Neural cell (in vitro differentiated cells): Measurements from ENCODE around the gene ALDH1A1.

ENCODE experiments used
- CTCF ChIP-seq: fragments of 450-650 bp; IDR thresholded peaks from 2 replicates; pipeline ENCODE4 v1.5.1; 2014; ENCODE audit warnings: antibody characterized with exemption, mild to moderate bottlenecking, moderate library complexity; ENCODE audit not compliant: poor library complexity, severe bottlenecking
- EP300 ChIP-seq: fragments of 450-650 bp; conservative IDR thresholded peaks from 2 replicates; pipeline ENCODE4 v1.6.1; 2014; ENCODE audit warnings: antibody characterized with exemption, mild to moderate bottlenecking, moderate library complexity; ENCODE audit not compliant: poor library complexity, severe bottlenecking
- EZH2 ChIP-seq: fragments of 200-600, 300-800 bp; shearing (Covaris generic), sonication (generic); IDR thresholded peaks from 2 replicates; pipeline ENCODE4 v1.6.1; 2014; ENCODE audit warnings: antibody characterized with exemption, low read length, borderline replicate concordance, mild to moderate bottlenecking; ENCODE audit not compliant: insufficient read depth, poor library complexity, severe bottlenecking
- POLR2AphosphoS5 ChIP-seq: IDR thresholded peaks from 2 replicates; pipeline ENCODE4 v1.6.1; 2012
- RAD21 ChIP-seq: fragments of 450-650 bp; conservative IDR thresholded peaks from 2 replicates; pipeline ENCODE4 v1.6.1; 2014; ENCODE audit warnings: antibody characterized with exemption, mild to moderate bottlenecking, moderate library complexity
- REST ChIP-seq: IDR thresholded peaks from 2 replicates; pipeline ENCODE4 v1.6.1; 2012; ENCODE audit warnings: borderline replicate concordance
- SMC3 ChIP-seq: fragments of 450-650 bp; conservative IDR thresholded peaks from 2 replicates; pipeline ENCODE4 v1.6.1; 2014; ENCODE audit warnings: antibody characterized with exemption, mild to moderate bottlenecking, moderate library complexity; ENCODE audit not compliant: poor library complexity
- TAF1 ChIP-seq: IDR thresholded peaks from 2 replicates; pipeline ENCODE4 v1.6.1; 2012; ENCODE audit warnings: low read depth

GRCh38 chr9:72945391-72945790 is 7.5 kb downstream of the ALDH1A1 start:
- TF ChIP-seq EP300 (no peak), CTCF (no peak), SMC3 (no peak), POLR2AphosphoS5 (no peak), REST (no peak), EZH2 (no peak), RAD21 (no peak), TAF1 (no peak)
